SU-DHL-6 (cell line): ENCODE results near the gene C2CD4C.

Experiments used
- H2AFZ ChIP-seq: fragments of 200-600 bp; sonication (generic); 2 replicates; pipeline ENCODE4 v1.6.1; 2014; ENCODE audit warnings: low read depth, mild to moderate bottlenecking, moderate library complexity, mixed read lengths, antibody characterized with exemption, low read length; ENCODE audit not compliant: severe bottlenecking
- H3F3A ChIP-seq: fragments of 200-600 bp; shearing (Covaris generic); 2 replicates; pipeline ENCODE4 v1.6.0; 2016; ENCODE audit warnings: antibody characterized with exemption, mild to moderate bottlenecking; ENCODE audit not compliant: insufficient read depth
- H3K27ac ChIP-seq: fragments of 200-600 bp; sonication (generic); 2 replicates; pipeline ENCODE4 v1.5.1; 2016; ENCODE audit warnings: low read depth, mild to moderate bottlenecking, low read length, moderate library complexity, mixed read lengths
- H3K27me3 ChIP-seq: fragments of 200-600 bp; sonication (generic), shearing (Covaris generic); 2 replicates; pipeline ENCODE4 v1.6.0; 2014; ENCODE audit warnings: mild to moderate bottlenecking, low read length
- H3K36me3 ChIP-seq: fragments of 200-600 bp; sonication (generic); 2 replicates; pipeline ENCODE4 v1.6.1; 2014; ENCODE audit warnings: mild to moderate bottlenecking, low read length, mixed read lengths
- H3K4me2 ChIP-seq: fragments of 300-600, 200-600 bp; shearing (Covaris generic), sonication (generic); 2 replicates; pipeline ENCODE4 v1.6.0; 2014; ENCODE audit warnings: low read length, low read depth, mild to moderate bottlenecking; ENCODE audit not compliant: poor library complexity, severe bottlenecking
- H3K4me3 ChIP-seq: fragments of 200-600 bp; sonication (generic); 2 replicates; pipeline ENCODE4 v1.5.1; 2014; ENCODE audit warnings: antibody characterized with exemption, low read length, mild to moderate bottlenecking, mixed read lengths; ENCODE audit not compliant: insufficient read depth, poor library complexity, severe bottlenecking
- H3K79me2 ChIP-seq: fragments of 200-600 bp; sonication (generic); 2 replicates; pipeline ENCODE4 v1.6.1; 2014; ENCODE audit warnings: mild to moderate bottlenecking, low read length, moderate library complexity; ENCODE audit not compliant: insufficient read depth
- H3K9ac ChIP-seq: fragments of 200-600 bp; sonication (generic); 2 replicates; pipeline ENCODE4 v1.7.0; 2014; ENCODE audit warnings: mild to moderate bottlenecking, low read length
- H3K9me2 ChIP-seq: fragments of 200-600 bp; sonication (generic); replicated peaks from 2 replicates; pipeline ENCODE4 v1.6.1; 2014; ENCODE audit warnings: low read length; ENCODE audit not compliant: insufficient read depth
- H3K9me3 ChIP-seq: fragments of 200-600 bp; sonication (generic); 2 replicates; pipeline ENCODE4 v1.6.1; 2014; ENCODE audit warnings: low read length, mixed read lengths; ENCODE audit not compliant: insufficient read depth
- H4K20me1 ChIP-seq: fragments of 200-600 bp; sonication (generic); 2 replicates; pipeline ENCODE4 v1.6.1; 2014; ENCODE audit warnings: low read depth, mild to moderate bottlenecking, antibody characterized with exemption, low read length, moderate library complexity, mixed read lengths
- EZH2phosphoT487 ChIP-seq: fragments of 200-600 bp; sonication (generic), shearing (Covaris generic); conservative IDR thresholded peaks from 2 replicates; pipeline ENCODE4 v1.6.1; 2018; ENCODE audit warnings: mild to moderate bottlenecking, antibody characterized with exemption, low read length, moderate library complexity, mixed read lengths
- TF ChIP-seq, protein P1 (sequence below): fragments of 200-600 bp; sonication (generic); IDR thresholded peaks from one replicate; pipeline ENCODE4 v1.5.1; 2017; ENCODE audit warnings: antibody characterized with exemption, mild to moderate bottlenecking, low read length, moderate library complexity; ENCODE audit not compliant: insufficient read depth, poor library complexity, severe bottlenecking

Gene C2CD4C

DNA sequence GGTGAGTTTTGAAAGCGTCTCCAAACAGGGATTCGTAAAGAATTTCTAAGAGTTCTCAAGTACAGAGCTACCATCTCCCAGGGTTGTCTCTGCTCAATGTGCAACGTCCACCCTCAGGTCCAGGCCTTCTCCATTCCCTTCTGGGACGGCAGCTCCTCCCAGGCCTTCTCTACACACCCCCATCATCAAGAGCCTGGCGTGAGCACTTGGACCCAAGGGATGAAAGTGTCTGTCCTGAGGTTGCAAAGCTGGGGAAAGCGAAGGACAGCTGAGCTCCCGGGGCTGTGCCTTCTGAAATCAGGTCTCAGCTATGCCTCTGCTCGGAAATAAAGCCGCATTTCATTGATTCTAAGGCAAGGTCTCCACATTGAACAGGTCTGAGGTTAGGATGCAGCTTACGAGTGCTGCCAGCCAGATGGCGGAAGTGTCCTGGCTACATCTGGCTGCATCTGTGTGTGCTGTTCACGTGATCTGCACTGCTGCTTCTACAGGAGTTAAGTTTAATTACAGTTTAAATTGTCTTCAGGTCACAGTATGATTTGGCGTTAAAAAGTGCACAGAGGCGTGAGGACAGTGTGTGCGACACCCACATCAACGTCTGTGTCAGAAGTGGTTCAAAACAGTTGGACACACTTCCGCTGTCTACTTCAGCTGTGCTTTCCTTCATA, 37.3 kb downstream of the C2CD4C start:
- Histone ChIP-seq H3K9ac (no peak overlapping the region), H3F3A (no peaks in the 10 kb centered on the region), H3K4me2 (no peak overlapping the region), H3K79me2 (no peaks in the 10 kb centered on the region), H3K9me3 (no peaks in the 10 kb centered on the region), H3K27ac (no peak overlapping the region), H3K27me3 (no peaks in the 10 kb centered on the region), H2AFZ (no peak overlapping the region), H3K36me3 (no peaks in the 10 kb centered on the region), H4K20me1 (no peaks in the 10 kb centered on the region), H3K4me3 (no peak overlapping the region), H3K9me2 (no peaks in the 10 kb centered on the region)
- TF ChIP-seq EZH2phosphoT487, result no peak
- TF ChIP-seq, protein P1, sequence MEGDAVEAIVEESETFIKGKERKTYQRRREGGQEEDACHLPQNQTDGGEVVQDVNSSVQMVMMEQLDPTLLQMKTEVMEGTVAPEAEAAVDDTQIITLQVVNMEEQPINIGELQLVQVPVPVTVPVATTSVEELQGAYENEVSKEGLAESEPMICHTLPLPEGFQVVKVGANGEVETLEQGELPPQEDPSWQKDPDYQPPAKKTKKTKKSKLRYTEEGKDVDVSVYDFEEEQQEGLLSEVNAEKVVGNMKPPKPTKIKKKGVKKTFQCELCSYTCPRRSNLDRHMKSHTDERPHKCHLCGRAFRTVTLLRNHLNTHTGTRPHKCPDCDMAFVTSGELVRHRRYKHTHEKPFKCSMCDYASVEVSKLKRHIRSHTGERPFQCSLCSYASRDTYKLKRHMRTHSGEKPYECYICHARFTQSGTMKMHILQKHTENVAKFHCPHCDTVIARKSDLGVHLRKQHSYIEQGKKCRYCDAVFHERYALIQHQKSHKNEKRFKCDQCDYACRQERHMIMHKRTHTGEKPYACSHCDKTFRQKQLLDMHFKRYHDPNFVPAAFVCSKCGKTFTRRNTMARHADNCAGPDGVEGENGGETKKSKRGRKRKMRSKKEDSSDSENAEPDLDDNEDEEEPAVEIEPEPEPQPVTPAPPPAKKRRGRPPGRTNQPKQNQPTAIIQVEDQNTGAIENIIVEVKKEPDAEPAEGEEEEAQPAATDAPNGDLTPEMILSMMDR, result no peak

DNA sequence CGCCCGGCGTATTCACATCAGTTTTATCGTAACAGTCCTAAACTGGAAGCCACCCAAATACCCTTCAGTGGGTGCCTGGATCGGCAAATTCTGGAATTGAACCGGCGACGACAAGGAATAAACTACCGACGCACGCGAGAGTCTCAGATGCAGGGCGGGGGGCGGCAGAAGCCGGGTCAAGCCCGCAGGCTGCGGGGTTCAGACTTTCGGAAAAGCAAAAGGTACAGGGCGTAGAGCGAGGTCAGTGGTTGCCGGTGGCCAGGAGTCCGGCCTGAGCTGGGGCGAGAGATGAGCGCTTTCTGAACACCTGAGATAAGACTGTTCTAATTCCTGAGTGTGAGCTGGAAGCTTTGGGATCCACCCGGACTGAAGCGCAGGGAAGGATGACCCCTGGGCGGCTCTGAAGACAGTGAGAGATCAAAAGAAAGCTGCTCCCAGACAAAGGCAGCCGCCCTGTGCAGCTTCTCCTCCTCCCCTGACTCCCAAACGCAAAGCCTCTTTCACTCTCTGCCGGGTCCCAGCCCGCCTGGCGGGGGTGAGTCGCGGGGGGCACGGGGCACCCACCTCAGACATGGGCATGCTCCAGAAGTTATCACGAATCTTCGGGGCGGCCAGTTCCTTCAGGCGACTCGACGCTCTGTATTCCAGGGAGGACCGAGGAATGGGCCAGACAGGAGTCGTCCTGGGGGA, 38.2 kb downstream of the C2CD4C start:
- no peak overlapping the region for H3K9ac ChIP-seq
- H3K79me2 ChIP-seq, result no peaks in the 10 kb centered on the region
- H3K9me2 ChIP-seq, result no peaks in the 10 kb centered on the region
- H3K4me3 ChIP-seq, result no peak overlapping the region
- H3K36me3 ChIP-seq, result no peaks in the 10 kb centered on the region
- H3K4me2 ChIP-seq, result no peak overlapping the region
- TF ChIP-seq, protein P1, result no peak
- no peak for TF ChIP-seq EZH2phosphoT487
- no peaks in the 10 kb centered on the region for H3F3A ChIP-seq
- no peaks in the 10 kb centered on the region for H3K27me3 ChIP-seq
- no peaks in the 10 kb centered on the region for H4K20me1 ChIP-seq
- H3K27ac ChIP-seq, result no peak overlapping the region
- no peak overlapping the region for H2AFZ ChIP-seq
- no peaks in the 10 kb centered on the region for H3K9me3 ChIP-seq

DNA sequence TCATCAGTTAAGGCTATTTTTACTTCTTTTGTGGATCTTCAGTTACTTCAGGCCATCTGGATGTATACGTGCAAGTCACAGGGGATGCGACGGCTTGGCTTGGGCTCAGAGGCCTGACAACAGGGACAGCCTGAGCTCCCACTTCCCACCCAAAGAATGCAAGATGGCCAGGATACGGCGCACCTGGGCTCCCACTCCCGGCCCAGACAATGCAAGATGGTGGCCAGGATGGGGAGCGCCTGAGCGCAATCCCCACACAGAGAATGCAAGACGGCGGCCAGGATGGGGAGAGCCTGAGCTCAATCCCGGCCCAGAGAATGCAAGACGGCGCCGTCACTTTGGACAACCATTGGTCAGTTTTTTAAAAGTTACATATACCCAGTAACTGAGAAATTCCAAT, 39.1 kb downstream of the C2CD4C start:
- no peak overlapping the region for H3K27ac ChIP-seq
- no peaks in the 10 kb centered on the region for H3K36me3 ChIP-seq
- no peak overlapping the region for H2AFZ ChIP-seq
- TF ChIP-seq, protein P1, result no peak
- TF ChIP-seq EZH2phosphoT487, result no peak
- no peaks in the 10 kb centered on the region for H3K9me2 ChIP-seq
- H3K9ac ChIP-seq, result no peak overlapping the region
- H3K4me3 ChIP-seq, result no peak overlapping the region
- no peaks in the 10 kb centered on the region for H3K79me2 ChIP-seq
- H4K20me1 ChIP-seq, result no peaks in the 10 kb centered on the region
- H3F3A ChIP-seq, result no peaks in the 10 kb centered on the region
- no peaks in the 10 kb centered on the region for H3K9me3 ChIP-seq
- no peak overlapping the region for H3K4me2 ChIP-seq
- no peaks in the 10 kb centered on the region for H3K27me3 ChIP-seq
